ENCODE data around the gene PTPRN2.

DNA sequence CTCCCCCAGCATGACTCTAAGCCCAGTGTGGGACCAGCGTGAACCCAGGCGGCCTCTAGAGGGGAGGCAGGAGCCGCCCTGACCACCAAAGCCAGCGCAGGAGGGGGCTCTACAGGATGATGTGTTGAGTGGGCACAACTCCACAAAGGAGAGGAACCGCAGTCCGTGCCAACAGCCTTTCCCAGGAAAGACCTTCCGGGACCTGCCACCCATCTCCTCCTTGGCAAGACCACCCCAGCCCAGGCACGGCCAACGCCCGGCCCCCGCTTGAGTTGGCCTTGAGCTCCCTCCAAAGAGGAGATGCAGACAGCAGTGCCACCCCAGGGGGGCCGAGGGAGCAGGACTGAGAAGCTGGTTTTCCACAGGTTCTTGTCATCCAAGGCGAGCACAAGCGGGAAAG, 38.9 kb downstream of the PTPRN2 start:
- TF ChIP-seq, protein P1, sequence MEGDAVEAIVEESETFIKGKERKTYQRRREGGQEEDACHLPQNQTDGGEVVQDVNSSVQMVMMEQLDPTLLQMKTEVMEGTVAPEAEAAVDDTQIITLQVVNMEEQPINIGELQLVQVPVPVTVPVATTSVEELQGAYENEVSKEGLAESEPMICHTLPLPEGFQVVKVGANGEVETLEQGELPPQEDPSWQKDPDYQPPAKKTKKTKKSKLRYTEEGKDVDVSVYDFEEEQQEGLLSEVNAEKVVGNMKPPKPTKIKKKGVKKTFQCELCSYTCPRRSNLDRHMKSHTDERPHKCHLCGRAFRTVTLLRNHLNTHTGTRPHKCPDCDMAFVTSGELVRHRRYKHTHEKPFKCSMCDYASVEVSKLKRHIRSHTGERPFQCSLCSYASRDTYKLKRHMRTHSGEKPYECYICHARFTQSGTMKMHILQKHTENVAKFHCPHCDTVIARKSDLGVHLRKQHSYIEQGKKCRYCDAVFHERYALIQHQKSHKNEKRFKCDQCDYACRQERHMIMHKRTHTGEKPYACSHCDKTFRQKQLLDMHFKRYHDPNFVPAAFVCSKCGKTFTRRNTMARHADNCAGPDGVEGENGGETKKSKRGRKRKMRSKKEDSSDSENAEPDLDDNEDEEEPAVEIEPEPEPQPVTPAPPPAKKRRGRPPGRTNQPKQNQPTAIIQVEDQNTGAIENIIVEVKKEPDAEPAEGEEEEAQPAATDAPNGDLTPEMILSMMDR (IDR thresholded peaks at IDR 0.05; ENCODE audit: low read depth, low read length) = no peak
- no peak for TF ChIP-seq POLR2A (IDR thresholded peaks at IDR 0.05; ENCODE audit: extremely low read depth, insufficient read length)
